H1 (cell line): ENCODE measurements around the gene TMED9.

Experiments
- CTCF ChIP-seq, 3 experiments: IDR thresholded peaks; 1 replicate in 2 of 3; 2 replicates in 1 of 3; pipeline versions ENCODE4 v1.5.1 to v1.6.1; 2011; ENCODE audit warnings: low read length in 3 of 3, mild to moderate bottlenecking in 3 of 3, inconsistent platforms in 2 of 3, low read depth in 1 of 3, moderate library complexity in 1 of 3; ENCODE audit not compliant: insufficient read depth in 1 of 3; ENCODE audit errors: control extremely low read depth in 1 of 3
- EGR1 ChIP-seq: IDR thresholded peaks from 2 replicates; pipeline ENCODE4 v1.6.1; 2011; ENCODE audit warnings: low read depth, low read length, borderline replicate concordance
- EP300 ChIP-seq, 2 experiments: IDR thresholded peaks; 1 replicate in 1 of 2; 2 replicates in 1 of 2; pipeline ENCODE4 v1.6.1; 2011 to 2012; ENCODE audit warnings: low read depth in 2 of 2, low read length in 2 of 2, mild to moderate bottlenecking in 2 of 2, borderline replicate concordance in 1 of 2, inconsistent platforms in 1 of 2, moderate library complexity in 1 of 2
- POLR2AphosphoS5 ChIP-seq: IDR thresholded peaks from 2 replicates; pipeline ENCODE4 v1.6.1; 2011; ENCODE audit warnings: low read depth, low read length

- no peak for TF ChIP-seq EGR1
- TF ChIP-seq POLR2AphosphoS5, result no peak
- TF ChIP-seq CTCF (IDR thresholded peaks at IDR 0.05; ENCODE audit: control extremely low read depth in 1 of 3, insufficient read depth in 1 of 3, low read depth in 1 of 3, low read length in 3 of 3), result no peak
- TF ChIP-seq EP300 (IDR thresholded peaks at IDR 0.05; ENCODE audit: borderline replicate concordance in 1 of 2, low read depth in 2 of 2, low read length in 2 of 2), result no peak
These were observed 9.1 kb downstream of the TMED9 start for GRCh38 chr5:177601126-177601525.
